ENCODE data around the gene HTR1E. TPM values are rescaled to one million over a fixed set of nuclear protein-coding genes. Genes with fewer than 3 reads are reported as not detected.
"Not testable (repeated sequence)": the region's sequence is repeated elsewhere in the genome, so short reads cannot be mapped to it uniquely, and the experiment has no call there.

HTR1E gene
- not detected for total RNA-seq
- long read RNA-seq = 0 reads

DNA sequence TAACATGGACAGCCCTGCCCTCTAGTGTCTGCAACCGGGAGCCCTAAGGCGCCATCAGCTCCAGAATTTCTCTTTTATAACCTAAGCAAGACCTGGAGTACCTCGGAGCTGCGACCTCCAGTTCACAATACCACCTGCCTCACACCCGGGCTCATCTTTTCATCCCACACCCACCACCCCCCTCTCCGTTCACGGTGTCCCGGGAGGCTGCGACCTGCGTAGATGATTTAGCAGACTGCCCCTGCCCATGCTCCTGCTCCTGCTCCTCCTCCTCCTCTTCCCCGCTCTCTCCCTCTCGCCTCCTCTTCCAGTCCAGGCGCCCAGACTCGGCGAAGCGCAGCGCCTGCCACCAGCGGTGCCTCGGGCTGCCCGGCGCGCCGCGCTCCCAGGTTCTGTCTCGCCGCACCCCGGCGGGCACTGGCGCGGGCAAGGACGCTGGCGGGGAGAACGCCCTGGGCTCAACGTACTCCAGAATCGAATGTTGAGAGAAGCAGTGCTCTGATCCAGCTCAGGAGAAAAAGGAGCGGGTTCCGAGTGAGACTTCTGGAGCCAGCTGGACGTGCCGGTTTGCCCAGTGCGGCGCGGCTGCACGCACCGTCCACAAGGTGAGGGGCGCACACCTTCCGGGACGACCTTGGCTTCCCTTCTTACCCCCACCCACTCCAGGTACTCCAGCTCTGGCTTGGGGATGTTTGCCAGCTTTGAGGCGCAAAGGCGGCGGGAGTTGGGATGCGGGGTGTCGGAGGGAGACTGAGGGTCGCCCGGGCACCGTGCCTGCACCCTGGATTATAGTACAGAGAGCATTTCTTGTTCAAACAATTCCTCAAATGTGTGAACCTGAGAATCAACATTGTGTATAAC lies at the start of gene HTR1E:
HTR1E (plus strand) TSS at position 310 of the 861 bp plus-strand sequence. CDS start 77,807 bp downstream, outside the sequence.
- intact Hi-C loops (cut with DNase I) = no loop called here
- DNase-seq = peak; percentile 22
- ATAC-seq = peak; percentile 34 to 91

GRCh38 chr6:86888301-86888700 lies 49.0 kb upstream of the HTR1E start:
- intact Hi-C loops (cut with DNase I) = no loop called here
- ATAC-seq = no peak
- DNase-seq = no peak

GRCh38 chr6:86897265-86897664 lies 40.1 kb upstream of the HTR1E start:
- intact Hi-C loops (cut with DNase I); DNase-seq; ATAC-seq: not testable (repeated sequence)

GRCh38 chr6:86913795-86914194 lies 23.5 kb upstream of the HTR1E start:
- no peak for DNase-seq

GRCh38 chr6:86916393-86916792 lies 20.9 kb upstream of the HTR1E start:
- intact Hi-C loops (cut with DNase I) = no loop called here
- DNase-seq (no peak), ATAC-seq (no peak)

More at GRCh38 chr6:86913795-86914194, 23.5 kb upstream of the HTR1E start:
- intact Hi-C loops (cut with DNase I) = no loop called here
- no peak for ATAC-seq

GRCh38 chr6:86927138-86927537 lies 10.2 kb upstream of the HTR1E start:
- DNase-seq; intact Hi-C loops (cut with DNase I); ATAC-seq: not testable (repeated sequence)

GRCh38 chr6:86927859-86928258 lies 9.5 kb upstream of the HTR1E start:
- DNase-seq; intact Hi-C loops (cut with DNase I); ATAC-seq: not testable (repeated sequence)

GRCh38 chr6:86934365-86934764 lies 3.0 kb upstream of the HTR1E start:
- intact Hi-C loops (cut with DNase I) = no loop called here
- ATAC-seq (no peak), DNase-seq (no peak)

GRCh38 chr6:86936834-86937218 lies 502 bp upstream of the HTR1E start:
- intact Hi-C loops (cut with DNase I) = no loop called here
- ATAC-seq (no peak), DNase-seq (no peak)

DNA sequence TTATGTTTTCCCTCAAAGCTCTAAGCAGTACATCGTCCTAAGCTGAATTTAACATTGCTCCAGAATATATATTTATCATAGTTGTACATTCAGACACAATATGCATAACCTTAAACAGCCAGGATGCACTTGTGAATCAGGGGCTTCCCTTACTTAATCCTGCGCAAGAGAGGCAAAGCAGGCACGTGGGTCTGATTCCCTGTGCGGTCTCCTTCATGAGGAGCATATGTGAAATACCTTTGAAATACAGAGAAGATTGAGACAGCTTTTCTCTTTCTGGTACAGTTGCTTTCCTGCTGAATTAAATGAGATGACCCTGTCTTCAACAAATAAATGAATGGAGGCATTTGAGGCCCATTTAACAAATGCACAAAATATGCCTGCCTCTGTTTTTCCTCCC lies 1.5 kb downstream of the HTR1E start:
- intact Hi-C loops (cut with DNase I) = no loop called here
- DNase-seq (no peak), ATAC-seq (no peak)

GRCh38 chr6:86941461-86941860 lies 4.1 kb downstream of the HTR1E start:
- no peak for DNase-seq
- intact Hi-C loops (cut with DNase I) = no loop called here
- no peak for ATAC-seq

DNA sequence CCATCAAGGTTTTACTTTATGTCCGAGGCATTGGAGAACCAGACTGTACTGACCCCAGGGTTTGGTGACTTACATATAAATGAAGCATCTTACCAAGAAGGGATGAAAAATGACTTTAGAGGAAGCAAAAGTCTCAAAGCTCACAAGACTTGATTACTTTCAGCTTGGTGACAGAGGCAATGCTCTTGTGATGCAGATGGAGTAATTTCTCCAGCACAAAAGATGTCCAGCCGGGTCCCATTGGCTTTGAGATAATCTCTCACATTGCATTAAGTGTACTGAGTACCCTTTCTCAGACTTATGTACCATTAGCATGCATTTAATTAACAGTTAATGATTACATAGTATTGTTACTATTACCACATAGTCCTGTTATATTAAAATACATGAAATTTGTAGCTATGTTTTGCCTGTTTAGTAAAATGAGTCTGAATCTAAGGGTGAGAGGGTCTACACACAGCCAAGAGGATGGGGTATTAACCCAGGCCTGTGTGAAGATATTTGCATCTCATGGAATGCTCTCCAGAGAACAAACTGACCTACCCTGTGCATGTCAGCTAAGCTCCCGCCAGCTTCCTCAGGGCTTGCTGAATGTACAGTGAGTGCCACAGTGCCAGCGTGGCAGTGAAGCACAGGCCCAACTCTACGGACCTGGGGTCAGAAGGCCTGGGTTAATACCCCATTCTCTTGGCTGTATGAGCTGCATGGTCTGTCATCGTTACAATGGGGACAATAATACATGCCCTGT lies 5.6 kb downstream of the HTR1E start:
- no peak for ATAC-seq
- intact Hi-C loops (cut with DNase I) = no loop called here

DNA sequence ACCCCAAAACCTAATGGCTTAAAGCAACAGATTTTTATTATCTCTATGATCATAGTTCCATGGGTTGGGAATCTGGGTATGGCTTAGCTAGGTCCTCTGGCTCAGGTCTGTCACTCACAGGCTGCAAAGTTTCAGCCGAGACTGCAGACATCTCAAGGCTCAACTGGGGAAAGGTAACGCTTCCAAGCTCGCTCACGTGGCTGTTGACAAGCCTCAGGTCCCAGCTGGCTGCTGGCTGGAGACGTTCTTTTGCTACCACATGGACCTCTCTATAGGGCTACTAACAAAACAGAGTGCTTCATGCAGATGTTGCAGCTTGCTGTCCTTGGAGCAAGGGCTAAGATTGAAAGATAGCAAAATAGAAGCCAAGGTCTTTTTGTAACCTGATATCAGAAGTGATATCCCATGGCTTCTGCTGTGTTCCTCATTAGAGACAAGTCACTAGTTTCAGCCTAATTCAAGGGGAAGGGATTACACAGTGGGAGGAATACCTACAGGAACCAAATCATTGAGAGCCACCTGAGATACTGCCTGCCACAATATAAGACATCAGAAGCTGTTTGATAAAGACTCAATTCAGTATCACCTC lies 6.6 kb downstream of the HTR1E start:
- DNase-seq (no peak), ATAC-seq (no peak)
- intact Hi-C loops (cut with DNase I) = no loop called here

More for the DNA sequence above, 5.6 kb downstream of the HTR1E start:
- DNase-seq = no peak

DNA sequence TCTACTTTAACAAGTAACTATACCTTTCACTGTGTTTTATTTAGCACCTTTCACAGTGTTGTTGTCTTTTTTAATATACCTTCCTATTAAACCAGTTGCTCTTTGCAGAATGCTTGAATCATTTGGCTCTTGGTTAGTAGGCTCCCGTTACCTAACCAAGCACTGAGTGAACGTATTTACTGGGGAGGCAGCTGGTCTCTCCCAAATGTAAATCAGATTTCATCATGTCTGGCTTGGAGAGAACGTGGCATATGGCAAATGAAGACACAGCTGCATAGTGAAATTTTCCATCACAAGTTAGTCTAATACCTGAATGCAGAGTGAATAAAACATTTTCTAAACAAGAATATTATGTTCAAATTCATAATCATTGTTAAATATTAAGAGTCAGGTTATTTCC lies 12.4 kb downstream of the HTR1E start:
- DNase-seq (no peak), ATAC-seq (no peak)
- intact Hi-C loops (cut with DNase I) = no loop called here

GRCh38 chr6:86952991-86953390 lies 15.7 kb downstream of the HTR1E start:
- no peak for DNase-seq
- no peak for ATAC-seq
- intact Hi-C loops (cut with DNase I) = no loop called here

- ATAC-seq (no peak), DNase-seq (no peak)
- intact Hi-C loops (cut with DNase I) = no loop called here
Measured at GRCh38 chr6:86959656-86960055, 22.3 kb downstream of the HTR1E start.

DNA sequence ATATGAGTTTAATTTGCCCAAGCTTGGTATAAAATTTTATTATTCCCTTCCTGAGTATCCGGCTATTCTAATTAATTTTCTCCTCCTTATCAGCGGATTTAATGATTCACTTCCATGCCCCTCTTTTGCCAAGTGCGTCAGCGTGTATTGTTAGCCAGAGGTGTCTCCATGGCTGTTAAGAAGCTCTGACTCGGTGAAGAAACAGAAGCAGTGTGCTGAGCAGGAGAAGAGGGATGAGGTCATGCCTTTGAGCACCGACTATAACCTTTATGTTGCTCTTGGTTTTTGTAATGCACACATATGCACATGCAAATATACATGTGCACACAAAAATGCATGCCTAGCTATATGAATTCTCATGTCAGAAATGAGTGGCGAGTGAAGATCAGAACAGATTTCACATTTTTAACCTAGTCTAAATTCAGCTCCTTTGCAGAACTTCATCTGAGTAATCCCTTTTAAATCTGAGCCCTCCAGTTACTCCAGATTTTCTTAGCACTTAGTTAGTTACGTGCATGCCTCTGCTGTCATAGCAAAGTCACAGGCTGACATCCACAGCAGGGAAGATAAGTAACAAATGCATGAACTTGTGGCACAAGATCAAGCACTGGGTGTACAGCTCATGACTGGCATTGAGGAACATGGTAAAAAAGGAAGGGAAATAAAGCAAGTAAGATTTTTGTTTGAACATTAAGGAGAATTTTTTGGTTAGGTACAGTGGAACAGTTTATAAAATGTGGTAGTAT lies 24.3 kb downstream of the HTR1E start:
- DNase-seq = no peak
- intact Hi-C loops (cut with DNase I) = no loop called here
- no peak for ATAC-seq

DNA sequence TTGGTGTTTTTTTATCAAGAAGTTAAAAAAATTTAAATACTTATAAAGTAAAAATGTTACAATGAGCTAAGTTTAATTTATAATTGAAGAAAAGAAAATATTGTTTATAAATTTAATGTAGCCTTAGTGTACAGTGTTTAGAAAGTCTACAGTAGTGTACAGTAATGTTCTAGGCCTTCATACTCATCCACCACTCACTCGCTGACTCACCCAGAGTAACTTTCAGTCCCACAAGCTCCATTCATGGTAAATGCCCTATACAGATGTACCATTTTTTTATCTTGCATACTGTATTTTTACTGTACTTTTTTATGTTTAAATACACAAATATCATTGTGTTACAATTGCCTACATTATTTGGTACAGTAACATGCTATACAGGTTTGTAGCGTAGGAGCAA lies 26.0 kb downstream of the HTR1E start:
- intact Hi-C loops (cut with DNase I) = no loop called here
- ATAC-seq (no peak), DNase-seq (no peak)

GRCh38 chr6:86964029-86964579 lies 26.8 kb downstream of the HTR1E start:
- ATAC-seq = no peak
- no peak for DNase-seq
- intact Hi-C loops (cut with DNase I) = no loop called here
